Central memory CD8-positive, alpha-beta T cell (primary cell): Measurements from ENCODE around the gene TIMELESS.
"Not testable (repeated sequence)": the region's sequence is repeated elsewhere in the genome, so short reads cannot be mapped to it uniquely, and the experiment has no call there.

ENCODE experiments used
- ATAC-seq: fragments of 150-1000 bp; cut with Tn5 transposase; replicated peaks from 2 replicates; pipeline ENCODE4 v1.10.0; 2022; ENCODE audit warnings: mild to moderate bottlenecking, moderate FRiP score, moderate number of reproducible peaks; ENCODE audit not compliant: poor library complexity, severe bottlenecking; ENCODE audit errors: extremely low read depth
- DNase-seq, 2 donors: peaks; one replicate each; pipeline ENCODE4 v3.0.0; 2021; ENCODE audit warnings: low spot score in 2 of 2
- H3K27ac Mint-ChIP-seq: one replicate; pipeline ENCODE4 v1.8.0; 2022; ENCODE audit warnings: low read depth, mild to moderate bottlenecking, moderate library complexity, mixed read lengths
- H3K27me3 Mint-ChIP-seq: one replicate; pipeline ENCODE4 v1.8.0; 2022; ENCODE audit warnings: mixed read lengths
- H3K36me3 Mint-ChIP-seq: one replicate; pipeline ENCODE4 v1.8.0; 2022; ENCODE audit warnings: mild to moderate bottlenecking, moderate library complexity, mixed read lengths; ENCODE audit not compliant: insufficient read depth
- H3K4me1 Mint-ChIP-seq: one replicate; pipeline ENCODE4 v1.8.0; 2022; ENCODE audit warnings: mixed read lengths
- H3K4me3 Mint-ChIP-seq: one replicate; pipeline ENCODE4 v1.8.0; 2022; ENCODE audit warnings: mild to moderate bottlenecking, moderate library complexity, mixed read lengths
- H3K9me3 Mint-ChIP-seq: one replicate; pipeline ENCODE4 v1.8.0; 2022; ENCODE audit warnings: mixed read lengths

Gene TIMELESS

DNA sequence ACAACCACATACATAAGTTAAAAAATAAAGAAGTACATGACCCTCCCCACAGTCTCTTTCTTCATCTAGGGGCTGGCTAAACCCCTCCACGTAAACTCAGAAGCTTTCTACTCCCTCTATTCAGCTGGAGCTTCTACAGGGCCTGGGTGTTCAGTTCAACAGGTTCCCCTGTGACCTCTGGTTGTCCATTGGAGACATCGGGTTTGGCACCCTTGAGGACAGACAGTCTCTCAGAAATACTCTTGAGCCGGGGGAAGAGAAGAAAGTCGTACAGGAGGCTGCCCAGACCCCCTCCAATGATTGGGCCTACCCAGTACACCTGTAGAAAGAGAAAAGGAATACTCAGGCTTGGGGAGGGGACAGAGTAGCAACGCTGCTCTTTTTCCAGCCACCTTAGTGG is 1.9 kb upstream of the TIMELESS start:
- Mint-ChIP-seq H3K27ac (no peak overlapping the region), H3K4me3 (no peak overlapping the region), H3K36me3 (peaks cover 4% of the 10 kb centered on the region), H3K27me3 (no peaks in the 10 kb centered on the region), H3K4me1 (peaks cover 9% of the 10 kb centered on the region), H3K9me3 (no peaks in the 10 kb centered on the region)
- ATAC-seq: no peak
- DNase-seq: no peak

GRCh38 chr12:56450241-56450640 is 1.0 kb upstream of the TIMELESS start:
- peak overlapping the region; percentile 93 for H3K27ac Mint-ChIP-seq
- H3K9me3 Mint-ChIP-seq: no peaks in the 10 kb centered on the region
- peaks cover 9% of the 10 kb centered on the region for H3K4me1 Mint-ChIP-seq
- H3K36me3 Mint-ChIP-seq: peaks cover 4% of the 10 kb centered on the region
- no peaks in the 10 kb centered on the region for H3K27me3 Mint-ChIP-seq
- ATAC-seq (no peak), DNase-seq (no peak)
- H3K4me3 Mint-ChIP-seq: peak overlapping the region; percentile 86

DNA sequence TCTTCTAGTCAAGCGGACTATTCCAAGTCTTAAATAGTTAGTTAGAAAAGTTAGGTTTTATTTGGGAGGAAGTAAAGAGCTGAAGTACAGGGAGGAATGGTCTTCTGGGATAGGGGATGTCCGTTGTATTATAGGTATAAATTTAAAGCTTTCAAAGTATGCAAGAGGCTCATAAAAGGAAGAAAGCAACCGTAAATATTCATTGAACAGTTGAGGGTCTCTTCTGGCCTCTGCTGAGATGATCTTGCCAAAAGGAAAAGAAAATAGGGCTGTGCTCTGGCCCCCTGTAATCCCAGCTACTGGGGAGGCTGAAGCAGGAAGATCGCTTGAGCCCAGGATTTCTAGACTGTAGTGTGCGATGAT is 377 bp upstream of the TIMELESS start:
- Mint-ChIP-seq H3K27ac (peak overlapping the region; percentile 93), H3K4me3 (peak overlapping the region; percentile 86), H3K4me1 (peaks cover 9% of the 10 kb centered on the region), H3K27me3 (no peaks in the 10 kb centered on the region), H3K9me3 (no peaks in the 10 kb centered on the region), H3K36me3 (peaks cover 4% of the 10 kb centered on the region)
- ATAC-seq (no peak), DNase-seq (no peak)

DNA sequence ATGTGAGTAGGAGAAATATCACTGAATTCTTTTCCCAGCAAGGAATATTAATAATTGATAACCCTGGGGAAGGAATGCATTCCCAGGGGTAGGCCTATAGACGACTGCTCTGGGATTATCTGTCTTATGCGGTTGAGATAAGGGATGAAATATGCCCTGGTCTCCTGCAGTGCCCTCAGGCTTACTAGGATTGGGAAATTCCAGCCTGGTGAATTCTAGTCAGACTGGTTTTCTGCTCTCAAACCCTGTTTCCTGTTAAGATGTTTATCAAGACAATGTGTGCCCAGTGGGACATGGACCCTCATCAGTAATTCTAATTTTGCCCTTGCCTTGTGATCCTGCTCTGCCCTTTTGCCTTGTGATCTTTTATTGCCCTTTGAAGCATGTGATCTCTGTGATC is 6.0 kb downstream of the TIMELESS start:
- H3K4me3 Mint-ChIP-seq, H3K27ac Mint-ChIP-seq, H3K4me1 Mint-ChIP-seq, H3K27me3 Mint-ChIP-seq, DNase-seq, H3K9me3 Mint-ChIP-seq, H3K36me3 Mint-ChIP-seq, ATAC-seq: not testable (repeated sequence)

DNA sequence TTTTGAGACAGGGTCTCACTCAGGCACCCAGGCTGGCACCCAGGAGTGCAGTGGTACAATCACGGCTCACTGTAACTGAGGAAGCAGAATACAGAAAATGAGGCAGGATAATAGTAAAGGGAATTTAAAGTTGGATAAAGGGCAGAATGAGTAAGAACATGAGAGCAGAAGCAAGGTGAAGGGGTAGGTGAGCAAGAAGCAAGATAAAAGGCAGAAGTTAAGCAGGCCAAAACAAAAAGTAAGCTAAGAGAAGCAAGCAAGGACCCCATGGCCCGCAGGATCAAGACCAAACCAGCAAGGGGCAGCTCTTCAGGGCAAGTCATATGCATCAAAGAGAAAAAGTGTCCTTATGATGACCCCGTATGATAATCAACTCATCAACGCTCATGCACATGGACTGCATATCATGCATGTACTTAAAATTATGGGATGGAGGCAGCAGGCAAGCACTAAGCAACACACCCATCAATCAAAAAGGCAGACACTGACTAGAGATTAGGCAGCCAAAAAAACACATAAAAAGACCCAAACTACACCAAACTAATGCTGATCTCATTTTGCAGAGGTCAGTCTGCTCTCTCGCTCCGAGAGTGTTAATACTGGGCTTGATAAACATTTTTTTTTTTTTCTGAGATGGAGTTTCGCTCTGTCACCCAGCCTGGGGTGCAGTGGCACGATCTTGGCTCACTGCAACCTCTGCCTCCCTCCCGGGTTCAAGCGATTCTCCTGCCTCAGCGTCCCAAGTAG is 11.6 kb downstream of the TIMELESS start:
- no peak for ATAC-seq
- Mint-ChIP-seq H3K4me3 (no peak overlapping the region), H3K27me3 (no peaks in the 10 kb centered on the region), H3K36me3 (peaks cover 1% of the 10 kb centered on the region), H3K4me1 (no peaks in the 10 kb centered on the region), H3K27ac (no peak overlapping the region), H3K9me3 (no peaks in the 10 kb centered on the region)
- DNase-seq: no peak

GRCh38 chr12:56434828-56435227 is 14.4 kb downstream of the TIMELESS start:
- peaks cover 4% of the 10 kb centered on the region for H3K36me3 Mint-ChIP-seq
- DNase-seq (no peak), ATAC-seq (no peak)
- no peaks in the 10 kb centered on the region for H3K4me1 Mint-ChIP-seq
- H3K4me3 Mint-ChIP-seq: no peak overlapping the region
- H3K27me3 Mint-ChIP-seq: no peaks in the 10 kb centered on the region
- H3K9me3 Mint-ChIP-seq: no peaks in the 10 kb centered on the region
- no peak overlapping the region for H3K27ac Mint-ChIP-seq

DNA sequence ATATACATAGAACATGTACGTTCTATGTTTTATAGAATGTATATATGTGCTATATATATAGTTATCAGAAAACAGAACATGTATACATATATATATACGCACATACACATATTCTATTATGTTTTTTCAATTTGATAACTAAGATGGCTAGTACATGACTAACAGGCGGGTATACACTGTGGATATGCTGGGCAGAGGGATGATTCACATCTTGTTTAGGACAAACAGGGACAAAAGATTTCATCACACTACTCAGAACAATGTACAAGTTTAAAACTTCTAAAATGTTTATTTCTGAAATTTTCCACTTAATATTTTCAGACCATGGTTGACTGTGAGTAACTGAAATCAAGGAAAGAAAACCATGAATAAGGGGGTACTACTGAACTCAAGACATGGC is 17.4 kb downstream of the TIMELESS start:
- Mint-ChIP-seq H3K9me3 (no peaks in the 10 kb centered on the region), H3K27ac (no peak overlapping the region), H3K4me1 (no peaks in the 10 kb centered on the region), H3K36me3 (peaks cover 2% of the 10 kb centered on the region), H3K27me3 (no peaks in the 10 kb centered on the region), H3K4me3 (no peak overlapping the region)
- ATAC-seq (no peak), DNase-seq (no peak)

DNA sequence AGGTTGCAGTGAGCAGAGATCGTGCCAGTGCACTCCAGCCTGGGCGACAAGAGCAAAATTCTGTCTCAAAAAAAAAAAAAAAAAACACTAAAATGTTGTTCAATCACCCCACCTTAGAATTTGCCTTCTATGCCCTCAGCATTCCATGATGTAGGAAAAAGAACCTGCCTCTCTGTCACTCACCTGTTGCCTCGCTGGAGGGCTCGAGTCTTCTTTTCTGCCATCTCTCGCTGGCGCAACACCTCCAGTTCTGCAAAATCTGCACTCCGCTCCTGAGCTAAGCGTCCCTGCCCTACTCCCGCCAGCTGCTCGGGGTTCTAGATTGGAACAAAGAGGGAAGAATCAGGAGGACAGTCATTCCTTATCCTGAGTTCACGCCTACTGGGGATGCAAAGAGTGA is 17.9 kb downstream of the TIMELESS start:
- H3K4me1 Mint-ChIP-seq: no peaks in the 10 kb centered on the region
- no peak overlapping the region for H3K27ac Mint-ChIP-seq
- DNase-seq (no peak), ATAC-seq (no peak)
- H3K36me3 Mint-ChIP-seq: peaks cover 2% of the 10 kb centered on the region
- no peak overlapping the region for H3K4me3 Mint-ChIP-seq
- H3K9me3 Mint-ChIP-seq: no peaks in the 10 kb centered on the region
- no peaks in the 10 kb centered on the region for H3K27me3 Mint-ChIP-seq

- DNase-seq: no peak
Observed at GRCh38 chr12:56425940-56426438, 23.2 kb downstream of the TIMELESS start.

GRCh38 chr12:56425193-56425592 is 24.0 kb downstream of the TIMELESS start:
- Mint-ChIP-seq H3K27me3 (no peaks in the 10 kb centered on the region), H3K36me3 (no peaks in the 10 kb centered on the region), H3K27ac (no peak overlapping the region), H3K4me3 (no peak overlapping the region), H3K9me3 (no peaks in the 10 kb centered on the region), H3K4me1 (no peaks in the 10 kb centered on the region)
- ATAC-seq (no peak), DNase-seq (no peak)

More at GRCh38 chr12:56425940-56426438, 23.2 kb downstream of the TIMELESS start:
- H3K36me3 Mint-ChIP-seq: no peaks in the 10 kb centered on the region
- H3K4me3 Mint-ChIP-seq: no peak overlapping the region
- ATAC-seq: no peak
- H3K27me3 Mint-ChIP-seq: no peaks in the 10 kb centered on the region
- no peak overlapping the region for H3K27ac Mint-ChIP-seq
- no peaks in the 10 kb centered on the region for H3K9me3 Mint-ChIP-seq
- H3K4me1 Mint-ChIP-seq: no peaks in the 10 kb centered on the region

- Mint-ChIP-seq H3K4me1 (no peaks in the 10 kb centered on the region), H3K27ac (no peak overlapping the region), H3K36me3 (peaks cover 4% of the 10 kb centered on the region), H3K9me3 (no peaks in the 10 kb centered on the region), H3K27me3 (no peaks in the 10 kb centered on the region), H3K4me3 (no peak overlapping the region)
- ATAC-seq: no peak
- no peak for DNase-seq
Observed at GRCh38 chr12:56420411-56420810, 28.8 kb downstream of the TIMELESS start.

DNA sequence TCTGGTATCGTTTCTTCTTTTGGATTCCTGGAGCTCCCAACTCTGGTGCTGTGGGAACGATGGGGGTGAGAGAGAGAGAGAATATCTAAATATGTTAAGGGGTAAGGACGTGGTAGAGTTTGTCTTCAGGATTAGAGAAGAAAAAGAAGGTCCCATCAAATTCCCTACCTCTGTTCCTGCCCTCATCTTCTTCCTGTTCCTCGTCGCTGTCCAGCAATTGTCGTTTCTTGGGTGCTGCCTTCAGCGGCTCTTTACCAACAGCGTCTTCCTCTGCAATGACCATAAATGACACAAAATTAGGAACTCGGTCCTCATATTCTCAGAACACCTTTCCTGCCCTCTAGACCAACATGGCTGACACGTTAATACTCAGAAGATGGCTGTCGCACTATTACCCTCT is 31.5 kb downstream of the TIMELESS start:
- Mint-ChIP-seq H3K4me3 (no peak overlapping the region), H3K27me3 (no peaks in the 10 kb centered on the region), H3K27ac (no peak overlapping the region), H3K4me1 (no peaks in the 10 kb centered on the region), H3K9me3 (no peaks in the 10 kb centered on the region), H3K36me3 (peaks cover 4% of the 10 kb centered on the region)
- ATAC-seq: no peak
- DNase-seq: no peak

GRCh38 chr12:56414401-56414800 is 34.8 kb downstream of the TIMELESS start:
- Mint-ChIP-seq H3K4me1 (no peaks in the 10 kb centered on the region), H3K36me3 (peaks cover 4% of the 10 kb centered on the region), H3K27ac (no peak overlapping the region), H3K4me3 (no peak overlapping the region), H3K9me3 (no peaks in the 10 kb centered on the region), H3K27me3 (no peaks in the 10 kb centered on the region)
- DNase-seq (no peak), ATAC-seq (no peak)
